ENCODE data around the gene HOXB4. TPM values are rescaled to one million over a fixed set of nuclear protein-coding genes. Genes with fewer than 3 reads are reported as not detected.
A peak's percentile ranks its signal among the peaks of the same experiment; 100 is the strongest.

Gene HOXB4
- 14.5 and 15.5 TPM in 2 replicates for total RNA-seq (2014; rRNA removed; shearing (Covaris generic))

DNA sequence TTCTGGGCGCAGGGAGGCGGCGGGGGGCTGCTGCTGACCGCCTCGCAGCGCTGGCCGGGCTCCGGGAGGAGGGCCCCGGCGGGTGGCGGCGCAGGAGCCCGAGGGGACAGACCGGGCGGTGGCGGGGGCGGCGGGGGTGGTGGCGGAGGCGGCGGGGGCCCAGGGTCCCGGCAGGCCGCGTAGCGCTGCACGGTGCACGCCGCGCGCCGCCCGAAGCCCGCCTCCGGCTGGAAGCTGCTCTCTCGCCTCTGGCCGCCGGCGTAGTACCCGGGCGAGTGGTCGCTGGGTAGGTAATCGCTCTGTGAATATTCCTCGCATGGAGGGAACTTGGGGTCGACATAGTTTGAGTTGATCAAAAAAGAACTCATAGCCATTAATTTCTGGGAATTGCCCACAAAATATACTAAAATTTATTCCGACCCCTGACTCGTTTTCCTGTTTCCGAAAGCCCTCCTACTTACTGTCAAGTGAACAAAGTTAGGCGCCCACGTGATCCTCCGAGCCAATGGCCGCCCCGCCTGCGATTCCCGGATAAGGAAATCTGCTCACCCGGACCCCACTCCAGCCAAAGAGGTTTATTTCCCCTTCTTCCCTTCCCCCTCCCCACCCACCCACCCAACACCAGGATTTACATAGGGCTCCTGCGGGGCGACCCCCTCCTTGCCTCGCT is at the start of gene HOXB4:
TSS of gene HOXB4 (minus strand) at position 405 of the 670 bp plus-strand sequence. CDS start at position 374, 31 bp downstream.
- peak; percentile 72 for DNase-seq (ENCODE audit: low spot score)

DNA sequence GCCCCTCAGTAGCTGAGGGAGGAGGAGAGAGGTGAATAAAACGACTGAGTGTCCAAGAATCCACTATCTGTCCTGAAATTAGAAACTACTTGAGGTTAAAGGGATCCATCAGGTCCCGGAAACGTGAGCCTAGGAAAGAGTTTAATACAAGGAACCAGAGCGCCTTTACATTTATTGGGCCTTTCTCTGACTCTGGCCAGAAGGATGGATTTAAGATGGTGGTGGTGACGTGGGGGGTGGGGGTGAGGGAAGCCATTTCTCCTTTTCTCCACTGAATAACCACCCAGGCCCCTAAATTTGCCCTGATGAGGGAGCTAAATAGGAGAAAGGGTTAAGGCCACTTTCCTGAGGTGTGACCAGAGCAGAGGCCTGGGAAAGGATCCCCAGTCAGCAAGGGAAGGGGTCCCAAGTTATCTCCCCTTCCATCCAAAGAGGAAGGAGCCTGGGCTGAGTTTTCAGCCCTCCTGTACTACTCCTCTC is 49.0 kb upstream of the HOXB4 start:
- no peak for DNase-seq (ENCODE audit: low spot score)

GRCh38 chr17:48626245-48627117 is 48.3 kb upstream of the HOXB4 start, which contains the start of gene HOXB9:
HOXB9 (minus strand) TSS chr17:48626358; CDS start chr17:48626269, 89 bp downstream.
- peak; percentile 96 for DNase-seq (ENCODE audit: low spot score)

- no peak for DNase-seq (ENCODE audit: low spot score)
These were observed 47.5 kb upstream of the HOXB4 start for GRCh38 chr17:48625495-48626244.

- DNase-seq (ENCODE audit: low spot score) = no peak
These were observed 46.7 kb upstream of the HOXB4 start for GRCh38 chr17:48624544-48625494.

DNA sequence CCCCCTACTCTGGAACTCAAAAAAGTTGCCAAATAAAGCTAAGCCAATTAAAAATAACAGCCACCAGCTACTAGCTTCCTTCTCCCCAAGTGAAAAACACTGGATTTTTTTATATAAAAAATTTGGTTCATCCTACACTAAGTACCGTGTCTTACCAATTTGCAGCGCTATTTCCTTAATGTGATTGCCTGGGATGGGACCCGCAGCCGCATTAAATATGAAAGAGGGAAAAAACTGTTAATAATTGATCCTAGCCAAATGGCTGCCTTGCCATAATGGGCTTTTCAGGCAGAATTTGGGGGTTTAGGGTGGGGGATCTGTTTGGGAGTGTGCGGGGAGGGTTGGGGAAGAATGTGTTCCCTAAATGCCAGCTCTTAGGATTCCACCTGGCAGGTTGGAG is 46.0 kb upstream of the HOXB4 start:
- DNase-seq (ENCODE audit: low spot score) = no peak

DNA sequence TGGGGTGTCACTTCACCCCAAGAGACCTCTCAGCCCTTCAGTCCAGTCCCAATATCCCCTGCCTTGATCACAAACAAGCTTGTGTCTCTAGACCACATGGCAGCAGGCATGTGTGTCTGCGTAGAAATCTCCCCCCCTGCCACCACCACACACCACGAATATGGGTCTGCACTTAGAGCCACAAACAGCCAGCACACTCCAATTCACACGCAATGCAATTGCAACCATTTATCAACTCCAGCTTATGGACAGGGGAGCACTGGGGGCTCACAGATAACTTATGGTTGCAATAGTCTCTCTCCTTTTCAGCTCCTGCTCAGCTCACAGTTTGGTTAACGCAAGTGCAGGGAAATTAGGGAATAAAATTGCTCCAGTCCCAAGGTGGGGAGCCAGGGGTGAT is 45.4 kb upstream of the HOXB4 start:
- DNase-seq (ENCODE audit: low spot score) = no peak

- no peak for DNase-seq (ENCODE audit: low spot score)
These were observed 44.7 kb upstream of the HOXB4 start for GRCh38 chr17:48622857-48623256.

DNA sequence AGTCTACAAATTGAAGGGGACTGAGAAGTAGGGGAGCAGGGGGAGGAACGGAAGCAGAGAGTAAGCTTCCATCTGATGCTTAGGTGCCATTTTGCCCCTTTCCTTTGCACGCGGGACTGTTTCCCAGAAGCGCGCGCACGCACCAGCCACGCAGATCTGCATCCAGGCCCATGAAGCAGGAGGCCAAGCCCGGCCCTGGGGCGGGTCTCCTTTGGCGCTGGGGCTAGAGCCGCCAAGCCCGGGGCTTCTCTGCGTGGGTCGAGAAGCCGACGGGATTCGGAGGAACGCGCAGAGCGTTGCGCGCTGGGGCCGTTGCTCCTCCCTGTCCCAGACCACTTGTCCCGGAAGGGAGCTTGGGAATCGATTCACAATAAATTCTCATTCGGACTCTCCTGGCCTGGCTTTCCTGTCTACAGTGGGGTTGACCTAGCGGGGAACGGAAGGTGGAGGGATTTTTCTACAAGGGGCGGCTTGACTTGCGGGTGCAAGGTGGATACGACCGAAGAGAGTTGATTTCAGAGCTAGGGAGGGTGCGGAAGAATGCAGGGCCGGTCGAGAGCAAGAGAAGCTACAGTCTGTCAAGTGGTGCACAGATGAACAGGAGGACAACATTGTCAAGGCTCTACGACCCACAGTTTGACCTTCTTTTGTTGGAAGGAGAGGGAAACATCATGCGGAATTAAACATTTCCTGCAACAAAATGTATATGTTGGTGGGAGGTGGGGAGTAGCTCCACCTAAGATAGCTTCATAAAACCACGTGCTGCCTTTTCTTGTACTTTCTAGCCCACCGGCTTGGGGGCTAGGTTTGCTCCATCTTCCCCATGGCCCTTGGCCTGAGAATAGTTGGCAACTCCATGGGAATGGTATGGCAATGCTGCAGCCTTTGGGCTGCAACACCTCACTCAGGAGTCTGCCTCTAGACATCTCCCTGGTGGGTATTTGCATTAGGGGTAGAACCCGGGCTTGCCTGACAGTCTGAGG is 43.6 kb upstream of the HOXB4 start:
- no peak for DNase-seq (ENCODE audit: low spot score)

DNA sequence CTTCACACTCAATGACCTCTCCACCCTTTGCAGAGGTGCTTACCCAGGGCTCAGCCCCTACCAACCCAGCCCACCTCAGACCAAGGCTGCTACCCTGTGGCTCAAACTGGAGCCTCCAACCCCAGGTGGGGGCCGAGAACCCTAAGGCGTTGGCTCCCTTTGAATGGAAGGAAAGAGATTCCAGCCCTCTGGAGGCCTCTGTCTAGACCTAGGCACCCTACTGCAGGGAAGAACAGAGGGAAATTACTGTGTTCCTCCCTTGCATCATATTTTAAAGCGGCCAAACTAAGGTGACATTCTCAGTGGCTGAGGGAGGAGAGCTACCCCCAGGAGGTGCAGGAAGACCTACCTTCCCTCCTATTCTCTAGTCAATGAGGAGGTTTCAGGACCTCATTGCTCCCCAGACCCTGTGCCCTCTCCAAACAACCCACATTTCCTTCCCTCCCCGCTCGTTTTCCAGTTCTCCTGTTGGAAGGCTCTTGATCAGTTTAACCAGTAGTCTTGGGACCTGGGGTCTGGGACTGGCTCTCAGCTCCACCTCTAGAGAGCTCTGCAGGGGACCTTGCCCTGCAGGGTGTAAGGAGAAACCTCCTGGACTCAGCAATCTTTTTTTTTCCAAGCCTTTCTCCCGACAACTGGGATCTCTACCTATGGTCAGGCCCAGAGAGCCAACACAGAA is 42.5 kb upstream of the HOXB4 start:
- DNase-seq (ENCODE audit: low spot score) = peak; percentile 80

DNA sequence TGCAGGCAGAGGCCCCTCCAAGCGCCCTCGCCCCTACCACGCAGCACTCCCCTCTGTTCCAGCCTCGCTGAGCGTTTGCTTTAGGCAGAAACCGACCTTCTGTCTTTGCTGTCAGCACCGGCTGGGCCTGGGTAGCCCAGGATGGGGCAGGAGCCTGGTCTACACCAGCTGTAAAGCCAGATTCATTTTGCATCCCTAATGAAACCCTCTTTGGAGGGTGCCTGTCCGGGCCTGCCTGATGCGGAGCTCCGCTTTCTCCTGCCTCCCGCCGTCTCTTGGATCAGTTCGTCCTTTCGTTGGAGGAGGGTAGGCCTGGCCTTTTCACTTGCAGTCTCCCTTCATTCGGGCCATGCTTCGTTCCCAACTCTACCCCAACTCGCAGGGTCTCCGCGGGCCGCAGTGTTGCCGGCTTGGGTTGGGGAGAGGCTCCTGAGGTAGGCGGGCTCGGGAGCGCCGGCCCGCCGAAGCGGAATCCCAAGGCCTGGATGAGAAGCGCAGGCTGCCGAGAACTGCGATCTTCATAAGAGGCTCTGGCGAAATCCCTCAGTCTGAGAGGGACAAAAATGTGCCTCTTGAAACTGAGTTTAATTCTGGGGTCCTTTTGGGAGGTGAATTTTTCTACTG is 41.8 kb upstream of the HOXB4 start:
- DNase-seq (ENCODE audit: low spot score) = peak; percentile 74

- no peak for DNase-seq (ENCODE audit: low spot score)
These were observed 40.2 kb upstream of the HOXB4 start for GRCh38 chr17:48618256-48618896.

DNA sequence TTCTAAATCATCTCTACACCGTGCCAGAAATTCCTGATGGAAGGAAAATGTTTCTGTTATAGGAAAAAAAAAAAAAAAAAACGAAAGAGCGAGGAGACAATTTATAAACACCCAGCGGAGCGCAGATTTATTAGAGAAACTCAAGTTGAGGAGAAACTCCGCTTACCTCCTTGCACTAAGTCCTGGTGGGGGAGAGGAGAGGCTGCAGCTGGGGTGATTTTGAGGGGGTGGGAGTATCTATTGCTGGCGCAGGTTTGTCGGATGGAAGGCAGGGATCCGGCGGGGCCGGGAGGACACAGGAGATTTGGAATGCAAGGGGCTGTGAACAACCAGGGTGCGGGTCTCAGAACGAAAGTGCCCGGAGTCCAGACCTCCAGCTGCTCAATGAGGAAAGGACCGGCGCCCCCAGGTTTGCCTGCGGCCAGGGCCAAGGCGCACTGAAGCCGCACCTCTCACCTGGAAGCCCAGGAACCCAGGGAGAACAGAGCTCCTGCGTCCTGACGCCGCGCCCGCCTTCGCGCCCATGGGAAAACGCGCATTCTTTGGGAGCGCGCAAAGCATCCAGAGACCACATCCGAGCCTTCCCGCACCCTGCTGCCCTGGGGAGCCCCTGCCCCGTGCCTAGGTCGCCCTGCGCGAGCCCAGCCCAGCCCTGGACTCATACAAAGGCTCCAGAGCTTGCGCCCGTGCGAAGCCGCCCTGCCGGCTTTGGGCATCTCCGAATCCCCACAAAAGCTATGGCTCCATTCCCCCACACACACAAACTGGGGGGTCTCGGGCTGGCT is 39.5 kb upstream of the HOXB4 start:
- DNase-seq (ENCODE audit: low spot score) = peak; percentile 75

- DNase-seq (ENCODE audit: low spot score) = peak; percentile 76
These were observed 38.7 kb upstream of the HOXB4 start for GRCh38 chr17:48616717-48617470.

- DNase-seq (ENCODE audit: low spot score) = peak; percentile 72
These were observed 38.0 kb upstream of the HOXB4 start for GRCh38 chr17:48615963-48616716.

All from HT-29 (cell line).